GM18870 (cell line): Measurements from ENCODE around the gene RBBP9.
A peak's percentile ranks its signal among the peaks of the same experiment; 100 is the strongest.
"Not testable (repeated sequence)": the region's sequence is repeated elsewhere in the genome, so short reads cannot be mapped to it uniquely, and the experiment has no call there.

Experiments
- ATAC-seq: cut with Tn5 transposase; IDR thresholded peaks from one replicate; pipeline ENCODE4 v1.9.1; 2021; ENCODE audit warnings: moderate library complexity; ENCODE audit not compliant: unreplicated experiment

RBBP9 gene

GRCh38 chr20:18506744-18507143 is 9.7 kb upstream of the RBBP9 start:
- no peak for ATAC-seq

- ATAC-seq: no peak
Observed at GRCh38 chr20:18504479-18505060, 7.5 kb upstream of the RBBP9 start.

GRCh38 chr20:18501672-18502071 is 4.6 kb upstream of the RBBP9 start:
- ATAC-seq: not testable (repeated sequence)

GRCh38 chr20:18497603-18498002 is 578 bp upstream of the RBBP9 start:
- no peak for ATAC-seq

- ATAC-seq: no peak
Observed at GRCh38 chr20:18496042-18496441, 983 bp downstream of the RBBP9 start.

- ATAC-seq: no peak
Observed at GRCh38 chr20:18488301-18488700, 8.7 kb downstream of the RBBP9 start.

GRCh38 chr20:18481596-18481995 is 15.4 kb downstream of the RBBP9 start:
- no peak for ATAC-seq

- ATAC-seq: no peak
Observed at GRCh38 chr20:18477821-18478220, 19.2 kb downstream of the RBBP9 start.

- no peak for ATAC-seq
Observed at GRCh38 chr20:18477218-18477617, 19.8 kb downstream of the RBBP9 start.

GRCh38 chr20:18466894-18467730 is 29.9 kb downstream of the RBBP9 start, which contains the start of the genes DZANK1 and POLR3F:
Gene DZANK1 (minus strand): TSS chr20:18467030. CDS start chr20:18465358, 1,672 bp downstream.
Gene POLR3F (plus strand): TSS chr20:18467390. CDS start chr20:18467507, 117 bp downstream.
- peak; percentile 88 for ATAC-seq

- peak; percentile 23 for ATAC-seq
Observed at GRCh38 chr20:18466574-18466893, 30.5 kb downstream of the RBBP9 start.

- ATAC-seq: no peak
Observed at GRCh38 chr20:18465536-18466200, 31.4 kb downstream of the RBBP9 start.

- ATAC-seq: no peak
Observed at GRCh38 chr20:18456600-18456999, 40.4 kb downstream of the RBBP9 start.

GRCh38 chr20:18443886-18444285 is 53.1 kb downstream of the RBBP9 start:
- ATAC-seq: no peak

- no peak for ATAC-seq
Observed at GRCh38 chr20:18440403-18440802, 56.6 kb downstream of the RBBP9 start.

GRCh38 chr20:18436847-18437246 is 60.2 kb downstream of the RBBP9 start:
- no peak for ATAC-seq
